A673 (cell line): ENCODE data around the gene SLX4IP. TPM values are rescaled to one million over a fixed set of nuclear protein-coding genes. Genes with fewer than 3 reads are reported as not detected.
"Not testable (repeated sequence)": the region's sequence is repeated elsewhere in the genome, so short reads cannot be mapped to it uniquely, and the experiment has no call there.

Source experiments
- BruUV-seq: library from RNA; stranded (reverse); fragments of 400-500 nt; replicated peaks from 2 replicates; lab custom pipeline; 2021; lab: Mats Ljungman, UMichigan
- CTCF ChIA-PET: fragments of 300-600 bp; sonication (Branson Sonifier 250); formaldehyde crosslinking; loops from one replicate; lab custom pipeline; 2022; ENCODE audit warnings: antibody characterized with exemption; lab: Charles Lee
- POLR2A ChIA-PET: fragments of 300-600 bp; sonication (Branson Sonifier 250); formaldehyde crosslinking; loops from one replicate; lab custom pipeline; 2022; ENCODE audit warnings: antibody characterized with exemption; ENCODE audit not compliant: low non-redundant PET; lab: Charles Lee
- DNase-seq: peaks from one replicate; pipeline ENCODE4 v3.0.0-alpha.2; 2015; ENCODE audit warnings: low spot score
- H3K27ac ChIP-seq: fragments of 200-600 bp; sonication (generic); 2 replicates; pipeline ENCODE4 v1.5.1; 2016; ENCODE audit warnings: mixed run types, low read depth, mild to moderate bottlenecking, mixed read lengths, antibody characterized with exemption, low read length; ENCODE audit not compliant: poor library complexity, severe bottlenecking
- H3K27me3 ChIP-seq: fragments of 200-600 bp; sonication (generic); replicated peaks from 2 replicates; pipeline ENCODE4 v1.6.1; 2017; ENCODE audit warnings: mixed run types, low read depth, mild to moderate bottlenecking, mixed read lengths, antibody characterized with exemption, low read length; ENCODE audit not compliant: insufficient read depth, poor library complexity
- H3K36me3 ChIP-seq: fragments of 200-600 bp; sonication (generic); 2 replicates; pipeline ENCODE4 v1.6.1; 2016; ENCODE audit warnings: mixed run types, mild to moderate bottlenecking, mixed read lengths, antibody characterized with exemption, low read length; ENCODE audit not compliant: insufficient read depth, poor library complexity, severe bottlenecking
- H3K4me1 ChIP-seq: fragments of 200-600 bp; sonication (generic); 2 replicates; pipeline ENCODE4 v1.6.1; 2017; ENCODE audit warnings: mixed run types, mild to moderate bottlenecking, mixed read lengths, antibody characterized with exemption, low read length; ENCODE audit not compliant: insufficient read depth, poor library complexity, severe bottlenecking
- H3K4me3 ChIP-seq: fragments of 200-600 bp; sonication (generic); 2 replicates; pipeline ENCODE4 v1.5.1; 2016; ENCODE audit warnings: low read depth, mixed run types, mild to moderate bottlenecking, mixed read lengths, low read length; ENCODE audit not compliant: poor library complexity, severe bottlenecking
- H3K9me3 ChIP-seq: fragments of 200-600 bp; sonication (generic); 2 replicates; pipeline ENCODE4 v1.6.1; 2016; ENCODE audit warnings: mixed run types, low read depth, mild to moderate bottlenecking, mixed read lengths, antibody characterized with exemption, low read length; ENCODE audit not compliant: poor library complexity, severe bottlenecking
- EZH2 ChIP-seq: fragments of 200-600 bp; sonication (generic); IDR thresholded peaks from 2 replicates; pipeline ENCODE4 v1.6.1; 2017; ENCODE audit warnings: borderline replicate concordance, low read depth, mild to moderate bottlenecking, mixed read lengths, antibody characterized with exemption, low read length; ENCODE audit not compliant: poor library complexity, severe bottlenecking
- intact Hi-C: fragments of 100-400 bp; cut with micrococcal nuclease; formaldehyde crosslinking; loops from one replicate; pipeline ENCODE4 v1.10.0; 2022; ENCODE audit not compliant: unreplicated experiment
- total RNA-seq: library from RNA; stranded (reverse); gene quantifications from 2 replicates; pipeline ENCODE4 v1.2.3, GENCODE V29; 2021
- TF ChIP-seq, protein P1 (sequence below): fragments of 300-800, 200-600 bp; sonication (generic); conservative IDR thresholded peaks from 2 replicates; pipeline ENCODE4 v1.5.1; 2017; ENCODE audit warnings: low read depth, mild to moderate bottlenecking, antibody characterized with exemption, low read length, moderate library complexity, mixed read lengths

Gene SLX4IP
- total RNA-seq, 1 experiment from 2014 or later, result 9.8 TPM

DNA sequence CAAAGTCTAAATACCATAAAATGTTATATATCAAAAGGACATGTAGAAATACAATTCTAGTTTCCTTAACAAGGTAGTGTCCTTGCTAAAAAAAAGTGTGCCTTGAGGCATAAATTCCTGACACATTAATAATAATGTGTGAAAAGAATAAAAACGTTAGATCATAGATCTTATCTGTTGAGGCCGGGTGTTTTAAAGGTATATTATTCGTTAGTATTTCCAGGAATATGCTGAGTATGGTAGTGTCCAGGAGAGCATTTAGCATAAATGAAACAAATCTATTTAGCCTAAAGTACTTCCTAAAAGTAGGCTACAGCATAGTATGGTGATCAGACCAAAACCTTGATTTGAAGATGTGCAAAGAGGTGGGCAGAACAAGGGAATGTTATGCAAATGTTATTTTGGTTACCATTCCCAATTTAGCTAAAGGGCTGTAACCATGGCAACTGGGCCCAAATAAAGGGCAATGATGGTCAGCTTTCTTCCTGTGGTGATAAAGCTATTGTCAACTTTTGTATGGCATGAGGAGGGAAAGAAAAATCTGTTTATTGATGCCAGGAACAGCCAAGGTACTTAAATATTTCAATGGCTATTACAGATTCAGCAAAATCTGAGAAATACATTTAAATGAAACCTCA is 20.0 kb upstream of the SLX4IP start:
- H3K4me3 ChIP-seq, result no peak overlapping the region
- POLR2A ChIA-PET, result no interaction called here
- no peak for DNase-seq
- peaks cover 38% of the 10 kb centered on the region for H3K4me1 ChIP-seq
- CTCF ChIA-PET, result no interaction called here
- intact Hi-C loops, result loop anchor here (5.0 kb wide), 1 partner anchor 63 kb away; no protein-coding TSS in a partner anchor
- H3K36me3 ChIP-seq, result peaks cover 22% of the 10 kb centered on the region
- no peaks in the 10 kb centered on the region for H3K27me3 ChIP-seq
- TF ChIP-seq, protein P1, sequence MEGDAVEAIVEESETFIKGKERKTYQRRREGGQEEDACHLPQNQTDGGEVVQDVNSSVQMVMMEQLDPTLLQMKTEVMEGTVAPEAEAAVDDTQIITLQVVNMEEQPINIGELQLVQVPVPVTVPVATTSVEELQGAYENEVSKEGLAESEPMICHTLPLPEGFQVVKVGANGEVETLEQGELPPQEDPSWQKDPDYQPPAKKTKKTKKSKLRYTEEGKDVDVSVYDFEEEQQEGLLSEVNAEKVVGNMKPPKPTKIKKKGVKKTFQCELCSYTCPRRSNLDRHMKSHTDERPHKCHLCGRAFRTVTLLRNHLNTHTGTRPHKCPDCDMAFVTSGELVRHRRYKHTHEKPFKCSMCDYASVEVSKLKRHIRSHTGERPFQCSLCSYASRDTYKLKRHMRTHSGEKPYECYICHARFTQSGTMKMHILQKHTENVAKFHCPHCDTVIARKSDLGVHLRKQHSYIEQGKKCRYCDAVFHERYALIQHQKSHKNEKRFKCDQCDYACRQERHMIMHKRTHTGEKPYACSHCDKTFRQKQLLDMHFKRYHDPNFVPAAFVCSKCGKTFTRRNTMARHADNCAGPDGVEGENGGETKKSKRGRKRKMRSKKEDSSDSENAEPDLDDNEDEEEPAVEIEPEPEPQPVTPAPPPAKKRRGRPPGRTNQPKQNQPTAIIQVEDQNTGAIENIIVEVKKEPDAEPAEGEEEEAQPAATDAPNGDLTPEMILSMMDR, result no peak
- no peak for TF ChIP-seq EZH2
- H3K27ac ChIP-seq, result no peak overlapping the region
- no TSS peak for BruUV-seq
- no peaks in the 10 kb centered on the region for H3K9me3 ChIP-seq

DNA sequence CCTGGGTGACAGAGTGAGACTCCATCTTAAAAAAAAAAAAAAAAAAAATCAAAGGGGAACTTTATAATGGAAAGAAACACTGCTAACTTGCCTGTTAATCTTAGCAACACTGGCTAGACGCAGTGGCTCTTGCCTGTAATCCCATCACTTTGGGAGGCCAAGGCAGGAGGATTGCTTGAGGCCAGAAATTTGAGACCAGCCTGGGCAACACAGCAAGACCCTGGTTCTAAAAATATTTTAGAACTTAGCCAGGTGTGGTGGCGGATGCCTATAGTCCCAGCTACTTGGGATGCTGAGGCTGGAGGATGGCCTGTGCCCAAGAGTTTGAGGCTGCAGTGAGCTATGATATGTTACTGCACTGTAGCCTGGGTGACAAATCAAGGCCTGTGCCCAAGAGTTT is 17.9 kb upstream of the SLX4IP start:
- CTCF ChIA-PET, BruUV-seq, POLR2A ChIA-PET: not testable (repeated sequence)

DNA sequence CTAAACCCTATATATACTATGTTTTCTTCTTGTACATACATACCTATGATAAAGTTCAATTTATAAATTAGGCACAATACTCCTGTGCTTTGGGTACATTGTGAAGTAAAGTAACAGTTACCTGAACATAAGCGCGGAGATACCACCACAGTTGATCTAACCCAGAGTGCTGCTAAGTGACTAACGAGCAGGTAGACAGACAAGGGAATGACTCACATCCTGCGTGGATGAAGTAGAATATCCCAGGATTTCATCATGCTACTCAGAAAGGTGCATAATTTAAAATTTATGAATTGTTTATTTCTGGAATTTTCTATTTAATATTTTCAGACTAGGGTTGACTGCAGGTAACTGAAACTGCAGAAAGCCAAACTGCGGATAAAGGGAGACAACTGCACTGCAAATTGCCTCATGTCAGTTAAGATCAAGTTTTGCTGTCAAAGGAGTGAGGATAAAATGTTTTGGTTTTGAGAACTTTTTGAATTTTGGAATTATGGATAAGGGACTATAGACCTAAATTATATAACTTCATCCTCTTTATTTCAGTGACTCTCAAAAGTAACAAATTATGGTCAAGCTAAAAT is 15.5 kb upstream of the SLX4IP start:
- Histone ChIP-seq H3K4me3 (no peak overlapping the region), H3K9me3 (no peaks in the 10 kb centered on the region), H3K4me1 (peaks cover 38% of the 10 kb centered on the region), H3K27me3 (no peaks in the 10 kb centered on the region), H3K27ac (no peak overlapping the region), H3K36me3 (peaks cover 8% of the 10 kb centered on the region)
- no peak for DNase-seq
- intact Hi-C loops, result loop anchor here (5.0 to 10.0 kb wide), 3 partner anchors 67 to 805 kb away; no protein-coding TSS in a partner anchor
- POLR2A ChIA-PET, result no interaction called here
- BruUV-seq, result no TSS peak
- TF ChIP-seq, protein P1, result no peak
- TF ChIP-seq EZH2, result no peak
- CTCF ChIA-PET, result no interaction called here

More for the DNA sequence above, 17.9 kb upstream of the SLX4IP start:
- not testable (repeated sequence) for H3K4me3 ChIP-seq, DNase-seq, H3K9me3 ChIP-seq, H3K27ac ChIP-seq, H3K27me3 ChIP-seq
- intact Hi-C loops, result loop anchor here (5.0 kb wide), 1 partner anchor 65 kb away; no protein-coding TSS in a partner anchor
- H3K36me3 ChIP-seq, result peaks cover 19% of the 10 kb centered on the region
- peaks cover 38% of the 10 kb centered on the region for H3K4me1 ChIP-seq
